Ascending aorta (tissue), 2 donors: ENCODE results near the gene SHB. TPM values are rescaled to one million over a fixed set of nuclear protein-coding genes. Genes with fewer than 3 reads are reported as not detected.

Experiments used
- DNase-seq, 2 donors: peaks; one replicate each; pipeline ENCODE4 v3.0.0-alpha.2; 2019; ENCODE audit warnings: low spot score in 2 of 2
- H3K27ac ChIP-seq, 2 donors: fragments of 200-600 bp; sonication (generic); one replicate each; pipeline ENCODE4 v1.5.1; 2016 to 2017; ENCODE audit warnings: mild to moderate bottlenecking in 1 of 2
- H3K27me3 ChIP-seq: fragments of 200-600 bp; sonication (generic); one replicate; pipeline ENCODE4 v1.5.1; 2017
- H3K36me3 ChIP-seq, 2 donors: fragments of 200-600 bp; sonication (generic); one replicate each; pipeline ENCODE4 v1.5.1; 2016
- H3K4me1 ChIP-seq, 2 donors: fragments of 200-600 bp; sonication (generic); one replicate each; pipeline ENCODE4 v1.5.1; 2016 to 2017; ENCODE audit warnings: mild to moderate bottlenecking in 1 of 2
- H3K4me3 ChIP-seq, 2 donors: fragments of 200-600 bp; sonication (generic); one replicate each; pipeline ENCODE4 v1.5.1; 2016 to 2017; ENCODE audit warnings: mild to moderate bottlenecking in 1 of 2
- H3K9me3 ChIP-seq, 2 donors: fragments of 200-600 bp; sonication (generic); one replicate each; pipeline ENCODE4 v1.5.1; 2016
- intact Hi-C: fragments of 100-400 bp; cut with DNase I; formaldehyde crosslinking; loops from one replicate; pipeline ENCODE4 v1.15.1; 2023
- total RNA-seq: library from RNA; depleted of rRNA; stranded (reverse); fragments of >200 nt; gene quantifications from one replicate; pipeline ENCODE4 v1.1.0, GENCODE V29; 2016
- TF ChIP-seq, protein P1 (sequence below), 3 experiments: fragments of 200-600 bp in 2 of 3; fragments of 450-650 bp in 1 of 3; sonication (generic) in 2 of 3; IDR thresholded peaks; one replicate each; pipeline ENCODE4 v1.5.1; 2016 to 2019; ENCODE audit warnings: antibody characterized with exemption in 3 of 3, mild to moderate bottlenecking in 1 of 3, moderate library complexity in 1 of 3

The SHB gene
- total RNA-seq, 1 donor from 2014 or later: 77.8 TPM

DNA sequence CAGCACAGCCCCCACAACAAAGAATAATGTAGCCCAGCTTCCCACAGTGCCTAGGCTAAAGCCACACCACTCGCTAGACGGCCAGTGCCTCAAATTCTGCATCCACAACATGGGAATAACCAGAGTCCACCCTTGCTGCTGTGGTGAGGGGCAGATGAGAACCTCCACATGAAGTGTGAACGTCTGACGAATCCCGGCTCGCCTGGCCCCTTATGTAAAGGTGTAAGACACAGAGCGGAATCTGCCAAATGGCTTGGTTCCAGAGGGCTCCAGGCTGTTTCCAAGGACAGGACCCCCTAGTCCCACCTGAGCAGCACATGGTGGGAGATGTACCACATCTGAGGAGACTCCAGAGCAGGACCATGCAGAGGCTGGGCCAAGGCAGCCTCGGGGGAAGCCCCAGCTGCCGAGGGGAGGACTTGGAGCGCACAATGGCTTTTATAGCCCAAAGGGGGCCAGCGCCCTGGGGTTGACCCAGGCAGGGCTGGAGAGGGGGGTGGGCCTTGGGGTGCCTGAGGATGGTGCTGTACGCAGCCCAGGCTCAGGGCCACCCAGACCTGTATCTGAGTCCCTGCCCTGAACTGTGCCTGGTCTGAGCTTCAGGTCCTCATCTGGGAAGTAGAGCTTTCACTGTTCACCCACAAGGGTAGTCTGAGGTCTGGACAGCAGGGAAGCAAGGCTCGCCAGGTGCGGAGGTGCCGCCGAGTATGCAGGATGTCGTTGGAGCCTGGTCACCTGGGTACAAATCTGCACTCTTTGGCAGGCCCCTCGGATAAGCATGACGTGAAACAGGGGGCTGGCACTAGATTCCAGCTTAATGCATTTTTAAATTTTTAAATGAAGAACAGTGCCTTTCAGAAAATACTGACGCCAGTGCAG lies 140.2 kb downstream of the SHB start:
- no peaks in the 10 kb centered on the region for H3K9me3 ChIP-seq
- no peak for DNase-seq
- peaks cover 0 to 2% of the 10 kb centered on the region in 2 donors for H3K4me1 ChIP-seq
- intact Hi-C loops: no loop called here
- H3K27me3 ChIP-seq: no peaks in the 10 kb centered on the region
- no peak overlapping the region for H3K4me3 ChIP-seq
- no peaks in the 10 kb centered on the region for H3K36me3 ChIP-seq
- TF ChIP-seq, protein P1, sequence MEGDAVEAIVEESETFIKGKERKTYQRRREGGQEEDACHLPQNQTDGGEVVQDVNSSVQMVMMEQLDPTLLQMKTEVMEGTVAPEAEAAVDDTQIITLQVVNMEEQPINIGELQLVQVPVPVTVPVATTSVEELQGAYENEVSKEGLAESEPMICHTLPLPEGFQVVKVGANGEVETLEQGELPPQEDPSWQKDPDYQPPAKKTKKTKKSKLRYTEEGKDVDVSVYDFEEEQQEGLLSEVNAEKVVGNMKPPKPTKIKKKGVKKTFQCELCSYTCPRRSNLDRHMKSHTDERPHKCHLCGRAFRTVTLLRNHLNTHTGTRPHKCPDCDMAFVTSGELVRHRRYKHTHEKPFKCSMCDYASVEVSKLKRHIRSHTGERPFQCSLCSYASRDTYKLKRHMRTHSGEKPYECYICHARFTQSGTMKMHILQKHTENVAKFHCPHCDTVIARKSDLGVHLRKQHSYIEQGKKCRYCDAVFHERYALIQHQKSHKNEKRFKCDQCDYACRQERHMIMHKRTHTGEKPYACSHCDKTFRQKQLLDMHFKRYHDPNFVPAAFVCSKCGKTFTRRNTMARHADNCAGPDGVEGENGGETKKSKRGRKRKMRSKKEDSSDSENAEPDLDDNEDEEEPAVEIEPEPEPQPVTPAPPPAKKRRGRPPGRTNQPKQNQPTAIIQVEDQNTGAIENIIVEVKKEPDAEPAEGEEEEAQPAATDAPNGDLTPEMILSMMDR (IDR thresholded peaks at IDR 0.05): no peak
- H3K27ac ChIP-seq: no peak overlapping the region

DNA sequence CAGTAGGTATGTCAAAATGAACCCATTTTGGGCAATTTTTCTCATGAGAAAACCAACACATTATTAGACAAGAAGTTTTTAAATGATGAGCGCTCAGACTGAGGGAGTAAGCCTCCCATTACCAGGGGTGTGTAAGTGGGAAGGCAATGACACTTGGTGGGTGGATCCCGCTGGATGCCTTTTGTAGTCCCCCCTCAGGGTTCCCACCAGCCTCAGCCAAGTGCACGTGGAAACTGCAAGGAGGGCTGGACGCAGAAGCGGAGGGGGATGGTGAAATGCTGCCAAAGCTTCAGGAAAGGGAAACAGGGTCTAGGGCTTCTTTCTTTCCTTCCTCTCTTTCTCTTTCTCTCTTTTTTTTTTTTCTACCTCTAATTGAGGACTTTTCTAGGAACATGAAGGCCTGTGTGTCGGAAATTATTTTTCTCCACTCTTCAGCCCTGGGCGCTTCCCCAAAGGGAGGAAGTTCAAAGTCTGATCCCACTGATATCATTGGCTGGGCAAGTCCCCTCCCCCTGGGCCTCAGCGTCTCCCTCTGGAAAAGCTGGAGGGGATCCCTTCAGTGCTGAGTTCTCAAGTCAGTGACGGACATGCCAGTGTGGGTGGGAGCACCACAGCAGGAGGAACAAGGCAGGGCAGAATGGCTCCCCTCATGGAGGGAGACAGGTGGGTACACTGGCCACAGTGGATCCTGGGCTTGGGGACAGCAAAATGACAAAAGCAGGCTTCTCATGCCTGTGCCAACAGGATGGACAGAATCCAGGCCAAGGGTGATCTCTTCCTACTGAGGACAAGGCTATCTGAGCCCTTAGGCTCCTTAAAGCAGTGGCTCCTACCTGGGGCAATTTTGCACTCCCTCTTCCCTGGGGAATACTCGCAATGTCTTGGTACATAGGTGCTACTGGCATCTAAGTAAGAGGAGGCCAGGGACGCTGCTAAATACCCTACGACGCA lies 141.2 kb downstream of the SHB start:
- DNase-seq: no peak
- Histone ChIP-seq H3K4me3 (no peak overlapping the region), H3K27me3 (no peaks in the 10 kb centered on the region), H3K9me3 (no peaks in the 10 kb centered on the region), H3K27ac (no peak overlapping the region), H3K4me1 (peaks cover 0 to 2% of the 10 kb centered on the region in 2 donors), H3K36me3 (no peaks in the 10 kb centered on the region)
- intact Hi-C loops: no loop called here
- TF ChIP-seq, protein P1 (IDR thresholded peaks at IDR 0.05): no peak

DNA sequence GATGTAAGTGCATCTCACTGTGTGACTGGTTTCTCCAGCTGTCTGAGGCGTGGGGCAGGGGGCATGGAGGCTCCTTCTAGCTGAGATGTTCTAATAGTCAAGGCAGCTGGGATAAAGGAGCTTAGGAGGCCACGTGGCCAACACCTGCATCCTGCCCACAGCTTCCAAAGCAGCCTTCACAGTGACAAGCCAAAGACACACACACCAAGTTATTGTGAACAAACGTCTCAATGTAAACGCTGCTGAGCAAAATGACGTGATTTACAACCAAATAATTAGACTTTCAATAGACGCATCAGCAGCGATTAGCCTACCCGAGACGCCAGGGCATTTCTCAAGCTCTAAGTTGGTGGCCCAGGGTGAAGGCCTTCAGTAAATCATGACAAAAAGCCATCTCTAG lies 141.9 kb downstream of the SHB start:
- Histone ChIP-seq H3K4me3 (no peak overlapping the region), H3K4me1 (peaks cover 0 to 2% of the 10 kb centered on the region in 2 donors), H3K27ac (no peak overlapping the region), H3K27me3 (no peaks in the 10 kb centered on the region), H3K9me3 (no peaks in the 10 kb centered on the region), H3K36me3 (no peaks in the 10 kb centered on the region)
- TF ChIP-seq, protein P1 (IDR thresholded peaks at IDR 0.05): no peak
- intact Hi-C loops: no loop called here
- DNase-seq: no peak

DNA sequence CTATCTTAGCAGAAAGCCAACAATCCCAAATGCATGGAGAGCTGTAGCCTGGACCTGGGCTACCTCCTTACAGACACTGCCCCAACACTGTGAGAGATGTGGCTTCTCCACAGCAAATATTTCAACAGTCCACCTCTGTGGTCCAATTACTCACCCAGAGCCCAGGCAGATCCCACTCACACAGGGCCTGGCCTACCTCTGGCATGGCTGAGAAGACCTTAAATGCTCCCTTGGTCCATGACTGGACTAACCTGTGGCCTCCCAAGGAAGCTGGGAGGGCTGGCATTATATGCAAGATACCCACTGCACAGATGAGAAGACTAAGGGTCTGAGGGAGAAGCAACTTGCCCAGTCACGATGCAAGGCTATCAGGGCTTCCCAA lies 142.3 kb downstream of the SHB start:
- intact Hi-C loops: no loop called here
- DNase-seq: no peak
- Histone ChIP-seq H3K36me3 (no peaks in the 10 kb centered on the region), H3K4me1 (peaks cover 0 to 2% of the 10 kb centered on the region in 2 donors), H3K4me3 (no peak overlapping the region), H3K27ac (no peak overlapping the region), H3K9me3 (no peaks in the 10 kb centered on the region), H3K27me3 (no peaks in the 10 kb centered on the region)
- TF ChIP-seq, protein P1 (IDR thresholded peaks at IDR 0.05): no peak

DNA sequence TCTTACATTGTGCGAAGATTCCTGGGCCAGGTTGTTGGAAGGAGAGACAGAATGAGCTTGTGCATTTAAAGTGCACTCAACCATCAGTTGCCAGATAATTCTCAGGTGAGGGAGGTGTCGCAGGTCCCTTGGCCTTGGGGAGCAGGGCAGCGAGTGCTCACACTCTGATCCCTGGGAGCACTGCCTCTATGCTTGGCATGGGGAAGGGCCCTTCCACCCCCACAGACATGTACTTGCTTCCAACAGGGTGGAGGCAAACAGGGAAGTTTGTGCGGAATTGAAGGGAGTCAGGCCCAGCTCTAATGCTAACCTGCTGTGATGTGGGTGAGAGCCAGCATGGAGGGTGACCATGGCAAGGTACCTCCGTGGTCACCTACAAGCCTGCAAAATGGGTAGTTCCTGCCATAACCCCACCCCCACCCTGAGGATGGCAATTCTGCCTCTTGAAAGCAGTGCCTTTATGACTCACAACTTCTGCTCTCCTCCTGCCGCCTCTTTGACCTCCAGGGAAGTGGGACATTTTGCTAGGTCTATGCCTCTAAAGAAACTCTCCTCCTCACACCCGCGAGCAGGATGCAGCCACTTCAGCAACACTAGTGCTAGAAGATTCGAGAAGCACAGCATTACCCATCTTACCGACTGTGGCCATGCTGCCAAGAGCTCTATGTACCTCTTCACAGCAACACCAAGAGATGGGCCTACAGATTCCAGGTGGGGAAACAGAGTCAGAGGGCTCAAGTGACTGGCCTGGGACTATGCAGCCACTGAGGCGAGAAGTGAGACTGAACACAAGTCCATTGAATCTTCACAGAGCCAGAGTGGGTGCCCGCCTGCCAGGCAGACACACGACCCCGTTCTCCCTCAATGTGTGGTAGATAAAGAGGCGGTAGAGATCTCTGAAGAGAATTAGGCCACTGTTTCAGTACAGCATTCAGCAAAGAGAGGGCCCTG lies 143.0 kb downstream of the SHB start:
- peaks cover 2% of the 10 kb centered on the region in 2 donors for H3K4me1 ChIP-seq
- intact Hi-C loops: no loop called here
- no peak for DNase-seq
- H3K27me3 ChIP-seq: no peaks in the 10 kb centered on the region
- no peaks in the 10 kb centered on the region for H3K9me3 ChIP-seq
- TF ChIP-seq, protein P1 (IDR thresholded peaks at IDR 0.05): no peak
- H3K36me3 ChIP-seq: no peaks in the 10 kb centered on the region
- H3K4me3 ChIP-seq: no peak overlapping the region
- no peak overlapping the region for H3K27ac ChIP-seq
